Colonic mucosa (tissue), 4 donors: ENCODE measurements around the gene HS1BP3. TPM values are rescaled to one million over a fixed set of nuclear protein-coding genes. Genes with fewer than 3 reads are reported as not detected.

ENCODE experiments used
- DNase-seq: peaks from one replicate; pipeline ENCODE4 v3.0.0-alpha.2; 2020
- H3K27ac ChIP-seq: fragments of 200-600 bp; one replicate; pipeline ENCODE4 v1.8.0; 2021
- H3K27me3 ChIP-seq: fragments of 200-600 bp; one replicate; pipeline ENCODE4 v1.8.0; 2021
- H3K36me3 ChIP-seq: fragments of 200-600 bp; one replicate; pipeline ENCODE4 v1.8.0; 2021
- H3K4me1 ChIP-seq: fragments of 200-600 bp; one replicate; pipeline ENCODE4 v1.8.0; 2021; ENCODE audit warnings: mild to moderate bottlenecking
- H3K4me3 ChIP-seq: fragments of 200-600 bp; one replicate; pipeline ENCODE4 v1.8.0; 2021
- H3K9ac ChIP-seq, 2 donors: one replicate each; pipeline ENCODE4 v1.7.0; 2013; ENCODE audit warnings: control low read depth in 2 of 2, low read depth in 2 of 2, low read length in 2 of 2
- H3K9me3 ChIP-seq: fragments of 200-600 bp; one replicate; pipeline ENCODE4 v1.8.0; 2021
- intact Hi-C: fragments of 100-400 bp; cut with DNase I; formaldehyde crosslinking; loops from one replicate; pipeline ENCODE4 v1.14.1; 2022
- total RNA-seq, 2 donors: library from RNA; stranded (reverse); fragmentation: NEBNext Ultra II Directional in 1 of 2; extraction: Animal tissue kit (Norgen Biotek cat#: 25700) in 1 of 2; gene quantifications; one replicate each; pipeline ENCODE4 v1.2.1, GENCODE V29; 2021
- TF ChIP-seq, protein P1 (sequence below): fragments of 200-600 bp; IDR thresholded peaks from one replicate; pipeline ENCODE4 v1.8.0; 2022; ENCODE audit warnings: antibody characterized with exemption, mild to moderate bottlenecking
- donor health status: healthy.
- donor health status: DM: no; HTN: no; CAD: no.
- donor health status: DM: no; HTN: no; CAD: no.

HS1BP3 gene
- total RNA-seq, 2 donors from 2014 or later, result 21.2 to 21.5 TPM

DNA sequence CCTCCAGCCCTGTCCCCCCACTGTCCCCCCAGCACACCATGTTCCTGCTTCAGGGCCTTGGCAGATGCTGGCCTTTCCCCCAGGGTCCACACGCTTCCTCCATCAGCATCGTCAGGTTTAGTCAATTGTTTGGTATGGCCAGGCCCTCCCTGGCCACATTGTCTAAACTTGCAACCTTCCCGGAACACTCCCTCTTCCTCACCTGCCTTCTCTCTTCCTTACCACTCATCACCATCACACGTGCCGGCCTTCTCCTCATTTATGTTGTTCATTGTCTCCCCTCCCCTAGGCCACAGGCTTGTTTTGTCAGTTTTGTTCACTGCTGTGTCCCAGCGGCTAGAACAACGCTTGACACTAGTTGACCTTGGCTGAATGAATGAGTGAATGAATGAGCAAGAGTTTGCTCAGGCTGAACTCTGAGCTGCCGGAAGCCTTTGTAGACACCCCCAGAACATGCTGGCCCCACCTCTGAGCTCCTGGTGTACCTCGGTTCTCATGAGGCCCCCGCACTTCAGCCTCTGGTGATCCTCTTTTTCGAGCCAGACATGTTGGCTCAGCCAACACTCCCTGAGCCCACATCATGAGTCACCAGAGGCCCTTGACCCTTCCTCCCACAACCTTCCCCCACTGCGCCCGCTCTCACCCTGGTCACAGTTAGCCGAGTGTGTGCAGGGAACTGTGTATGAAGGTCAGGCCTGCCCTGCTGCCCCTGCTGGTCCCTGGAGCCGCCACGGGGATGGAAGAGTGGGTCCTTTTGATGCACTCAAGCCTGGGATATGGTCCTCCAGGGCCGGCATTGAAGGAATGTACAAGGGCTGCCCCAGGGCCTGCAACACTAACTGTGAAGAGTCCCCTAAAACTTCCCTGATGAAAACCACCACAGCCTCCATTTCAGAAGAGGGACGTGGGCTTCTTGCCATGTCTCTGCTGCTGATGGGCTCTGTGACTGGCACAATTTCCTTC lies 57.5 kb downstream of the HS1BP3 start:
- H3K4me3 ChIP-seq, result no peak overlapping the region
- H3K9ac ChIP-seq, result no peak overlapping the region
- no peaks in the 10 kb centered on the region for H3K9me3 ChIP-seq
- H3K27ac ChIP-seq, result no peak overlapping the region
- DNase-seq, result no peak
- TF ChIP-seq, protein P1, sequence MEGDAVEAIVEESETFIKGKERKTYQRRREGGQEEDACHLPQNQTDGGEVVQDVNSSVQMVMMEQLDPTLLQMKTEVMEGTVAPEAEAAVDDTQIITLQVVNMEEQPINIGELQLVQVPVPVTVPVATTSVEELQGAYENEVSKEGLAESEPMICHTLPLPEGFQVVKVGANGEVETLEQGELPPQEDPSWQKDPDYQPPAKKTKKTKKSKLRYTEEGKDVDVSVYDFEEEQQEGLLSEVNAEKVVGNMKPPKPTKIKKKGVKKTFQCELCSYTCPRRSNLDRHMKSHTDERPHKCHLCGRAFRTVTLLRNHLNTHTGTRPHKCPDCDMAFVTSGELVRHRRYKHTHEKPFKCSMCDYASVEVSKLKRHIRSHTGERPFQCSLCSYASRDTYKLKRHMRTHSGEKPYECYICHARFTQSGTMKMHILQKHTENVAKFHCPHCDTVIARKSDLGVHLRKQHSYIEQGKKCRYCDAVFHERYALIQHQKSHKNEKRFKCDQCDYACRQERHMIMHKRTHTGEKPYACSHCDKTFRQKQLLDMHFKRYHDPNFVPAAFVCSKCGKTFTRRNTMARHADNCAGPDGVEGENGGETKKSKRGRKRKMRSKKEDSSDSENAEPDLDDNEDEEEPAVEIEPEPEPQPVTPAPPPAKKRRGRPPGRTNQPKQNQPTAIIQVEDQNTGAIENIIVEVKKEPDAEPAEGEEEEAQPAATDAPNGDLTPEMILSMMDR, result no peak
- H3K27me3 ChIP-seq, result no peaks in the 10 kb centered on the region
- H3K36me3 ChIP-seq, result no peaks in the 10 kb centered on the region
- intact Hi-C loops, result no loop called here
- peaks cover 4% of the 10 kb centered on the region for H3K4me1 ChIP-seq

DNA sequence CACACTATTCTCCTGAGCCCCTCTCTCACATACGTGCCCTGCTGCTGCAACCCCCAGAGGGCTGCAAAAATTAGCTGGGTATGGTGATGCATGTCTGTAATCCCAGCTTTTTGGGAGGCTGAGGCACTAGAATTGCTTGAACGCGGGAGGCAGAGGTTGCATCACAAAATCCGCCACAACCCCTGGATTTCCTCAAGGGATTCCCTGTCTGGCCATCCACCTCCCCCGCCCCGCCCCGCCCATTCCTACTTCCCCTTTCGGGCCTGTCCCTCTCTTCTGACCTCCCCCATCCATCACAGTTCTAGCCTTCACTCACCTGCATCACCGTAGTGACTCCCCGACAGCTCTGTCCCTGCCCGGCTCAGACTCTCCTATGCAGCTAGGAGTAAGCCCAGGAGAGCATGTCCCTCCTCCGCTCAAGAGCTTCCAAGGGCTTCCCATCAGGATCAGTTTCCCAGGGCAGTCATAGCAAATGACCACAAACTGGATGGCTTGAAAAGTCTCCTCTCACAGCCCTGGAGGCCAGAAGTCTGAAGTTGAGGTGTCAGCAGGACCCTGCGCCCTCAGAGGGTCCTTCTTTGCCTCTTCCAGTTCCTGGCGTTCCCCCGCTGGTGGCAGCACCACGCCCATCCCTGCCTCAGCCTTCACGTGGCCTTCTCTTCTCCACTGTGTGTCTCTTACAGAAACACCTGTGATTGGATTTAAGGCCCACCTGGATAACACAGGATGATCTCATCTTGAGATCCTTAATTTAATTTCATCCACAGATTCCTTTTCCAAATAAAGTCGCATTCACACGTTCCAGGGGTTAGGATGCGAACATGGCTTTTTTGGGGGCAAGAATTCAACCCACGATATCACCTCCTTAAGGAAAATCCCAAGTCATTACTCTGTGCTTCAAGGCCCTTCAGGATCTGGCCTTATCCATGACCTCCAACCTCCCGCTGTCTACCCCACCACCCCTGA lies 58.5 kb downstream of the HS1BP3 start:
- Histone ChIP-seq H3K36me3 (no peaks in the 10 kb centered on the region), H3K9me3 (no peaks in the 10 kb centered on the region), H3K27me3 (no peaks in the 10 kb centered on the region), H3K9ac (no peak overlapping the region), H3K27ac (no peak overlapping the region), H3K4me3 (no peak overlapping the region), H3K4me1 (peaks cover 4% of the 10 kb centered on the region)
- TF ChIP-seq, protein P1, result no peak
- no peak for DNase-seq
- intact Hi-C loops, result no loop called here

DNA sequence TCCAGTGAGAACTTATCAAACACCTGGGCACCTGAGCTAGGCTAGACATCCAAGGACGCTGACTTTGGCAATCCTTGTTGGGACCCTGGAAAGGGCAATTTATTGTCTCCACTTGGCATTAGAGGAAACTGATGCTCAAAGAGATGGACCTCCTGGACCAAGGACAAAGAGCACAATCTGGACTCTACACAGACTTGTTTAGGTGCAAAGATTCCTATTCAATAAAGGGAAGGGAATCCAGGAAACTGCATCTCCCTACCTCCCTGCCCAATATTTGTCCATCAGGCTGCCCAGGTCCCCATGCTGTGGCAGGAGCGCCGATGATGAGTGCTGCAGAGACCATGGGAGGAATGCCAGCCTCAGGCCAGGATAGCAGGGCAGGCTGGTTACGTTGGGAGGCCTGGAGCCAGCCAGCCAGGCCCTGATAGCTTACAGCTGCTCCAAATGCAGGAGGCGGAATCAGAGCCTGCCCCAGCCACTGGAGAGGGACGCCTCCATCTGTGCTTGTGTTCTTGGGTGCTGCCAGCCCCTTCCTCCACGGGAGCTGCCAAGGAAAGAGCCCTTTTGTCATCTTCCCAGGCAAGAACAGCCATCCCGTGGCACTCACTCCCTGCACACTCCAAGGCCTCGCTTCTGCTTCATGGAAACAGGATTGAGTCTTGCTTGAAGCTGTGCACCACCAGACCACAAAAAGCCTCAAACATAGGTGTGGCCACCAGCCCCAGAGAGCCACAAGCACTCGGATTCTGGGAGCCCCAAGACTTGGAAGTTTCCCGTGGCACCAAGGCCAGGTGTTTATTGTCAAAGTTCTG lies 60.0 kb downstream of the HS1BP3 start:
- intact Hi-C loops, result no loop called here
- DNase-seq, result no peak

DNA sequence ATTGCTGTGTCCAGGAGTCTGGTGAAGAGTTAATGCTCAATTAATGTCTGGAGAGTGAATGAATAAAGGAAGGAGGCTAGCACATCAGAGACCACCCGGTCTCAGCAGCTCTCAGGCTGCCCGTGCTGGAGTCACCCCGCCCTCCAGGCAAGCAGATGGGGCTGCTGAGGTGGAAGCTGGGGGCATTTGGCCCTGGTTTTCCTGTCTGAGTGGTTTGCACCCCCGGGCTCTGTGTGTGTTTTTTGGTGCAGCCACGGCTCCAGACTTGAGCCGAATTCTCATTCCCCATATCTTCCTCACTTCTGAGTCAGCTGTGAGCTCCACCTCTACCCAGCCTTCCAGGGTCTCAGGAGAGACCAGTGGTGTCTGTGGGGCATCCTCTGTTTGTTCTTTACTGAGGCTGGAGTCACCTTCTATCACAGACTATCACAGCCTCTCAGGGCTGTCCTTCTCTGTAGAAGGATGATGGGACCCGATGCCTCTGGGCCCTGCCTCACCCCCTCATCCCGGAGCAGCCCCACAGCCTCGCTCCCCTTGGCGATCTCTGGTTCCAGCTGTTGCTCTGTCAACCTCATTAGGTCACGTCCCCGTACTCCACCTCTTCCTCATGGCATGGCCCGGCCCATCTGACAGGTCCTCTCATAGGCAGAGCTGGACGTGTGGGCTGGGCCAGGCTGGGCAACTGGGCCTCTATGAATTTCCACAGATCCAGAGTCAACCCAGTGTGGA lies 60.8 kb downstream of the HS1BP3 start:
- intact Hi-C loops, result no loop called here
- Histone ChIP-seq H3K27ac (no peak overlapping the region), H3K9ac (no peak overlapping the region), H3K9me3 (no peaks in the 10 kb centered on the region), H3K36me3 (no peaks in the 10 kb centered on the region), H3K27me3 (no peaks in the 10 kb centered on the region), H3K4me1 (peaks cover 4% of the 10 kb centered on the region), H3K4me3 (no peak overlapping the region)
- TF ChIP-seq, protein P1, result no peak
- DNase-seq, result no peak

More for the DNA sequence above, 60.0 kb downstream of the HS1BP3 start:
- no peaks in the 10 kb centered on the region for H3K36me3 ChIP-seq
- H3K4me1 ChIP-seq, result peaks cover 1% of the 10 kb centered on the region
- H3K4me3 ChIP-seq, result no peak overlapping the region
- no peak overlapping the region for H3K9ac ChIP-seq
- H3K27ac ChIP-seq, result no peak overlapping the region
- TF ChIP-seq, protein P1, result no peak
- no peaks in the 10 kb centered on the region for H3K9me3 ChIP-seq
- no peaks in the 10 kb centered on the region for H3K27me3 ChIP-seq
